Measurements from ENCODE around the gene INPP5F. TPM values are rescaled to one million over a fixed set of nuclear protein-coding genes. Genes with fewer than 3 reads are reported as not detected.

Gene INPP5F
- total and polyA plus RNA-seq, 2 of the 13 experiments (the other 11 are each of a cell fraction or from before 2014, with no cell fraction given), result 12.5 to 15.7 TPM

- TF ChIP-seq, protein P1, sequence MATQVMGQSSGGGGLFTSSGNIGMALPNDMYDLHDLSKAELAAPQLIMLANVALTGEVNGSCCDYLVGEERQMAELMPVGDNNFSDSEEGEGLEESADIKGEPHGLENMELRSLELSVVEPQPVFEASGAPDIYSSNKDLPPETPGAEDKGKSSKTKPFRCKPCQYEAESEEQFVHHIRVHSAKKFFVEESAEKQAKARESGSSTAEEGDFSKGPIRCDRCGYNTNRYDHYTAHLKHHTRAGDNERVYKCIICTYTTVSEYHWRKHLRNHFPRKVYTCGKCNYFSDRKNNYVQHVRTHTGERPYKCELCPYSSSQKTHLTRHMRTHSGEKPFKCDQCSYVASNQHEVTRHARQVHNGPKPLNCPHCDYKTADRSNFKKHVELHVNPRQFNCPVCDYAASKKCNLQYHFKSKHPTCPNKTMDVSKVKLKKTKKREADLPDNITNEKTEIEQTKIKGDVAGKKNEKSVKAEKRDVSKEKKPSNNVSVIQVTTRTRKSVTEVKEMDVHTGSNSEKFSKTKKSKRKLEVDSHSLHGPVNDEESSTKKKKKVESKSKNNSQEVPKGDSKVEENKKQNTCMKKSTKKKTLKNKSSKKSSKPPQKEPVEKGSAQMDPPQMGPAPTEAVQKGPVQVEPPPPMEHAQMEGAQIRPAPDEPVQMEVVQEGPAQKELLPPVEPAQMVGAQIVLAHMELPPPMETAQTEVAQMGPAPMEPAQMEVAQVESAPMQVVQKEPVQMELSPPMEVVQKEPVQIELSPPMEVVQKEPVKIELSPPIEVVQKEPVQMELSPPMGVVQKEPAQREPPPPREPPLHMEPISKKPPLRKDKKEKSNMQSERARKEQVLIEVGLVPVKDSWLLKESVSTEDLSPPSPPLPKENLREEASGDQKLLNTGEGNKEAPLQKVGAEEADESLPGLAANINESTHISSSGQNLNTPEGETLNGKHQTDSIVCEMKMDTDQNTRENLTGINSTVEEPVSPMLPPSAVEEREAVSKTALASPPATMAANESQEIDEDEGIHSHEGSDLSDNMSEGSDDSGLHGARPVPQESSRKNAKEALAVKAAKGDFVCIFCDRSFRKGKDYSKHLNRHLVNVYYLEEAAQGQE (IDR thresholded peaks at IDR 0.05; ENCODE audit: borderline replicate concordance in 1 of 2, low read depth in 1 of 2, low read length in 2 of 2), result no peak
- 0 out of 2 replicates have a peak, but pooled peaks have one; percentile 17 for TF ChIP-seq YEATS2 (CRISPR knock-in tag; IDR thresholded peaks at IDR 0.05; ENCODE audit: borderline replicate concordance)
- TF ChIP-seq, protein P2, sequence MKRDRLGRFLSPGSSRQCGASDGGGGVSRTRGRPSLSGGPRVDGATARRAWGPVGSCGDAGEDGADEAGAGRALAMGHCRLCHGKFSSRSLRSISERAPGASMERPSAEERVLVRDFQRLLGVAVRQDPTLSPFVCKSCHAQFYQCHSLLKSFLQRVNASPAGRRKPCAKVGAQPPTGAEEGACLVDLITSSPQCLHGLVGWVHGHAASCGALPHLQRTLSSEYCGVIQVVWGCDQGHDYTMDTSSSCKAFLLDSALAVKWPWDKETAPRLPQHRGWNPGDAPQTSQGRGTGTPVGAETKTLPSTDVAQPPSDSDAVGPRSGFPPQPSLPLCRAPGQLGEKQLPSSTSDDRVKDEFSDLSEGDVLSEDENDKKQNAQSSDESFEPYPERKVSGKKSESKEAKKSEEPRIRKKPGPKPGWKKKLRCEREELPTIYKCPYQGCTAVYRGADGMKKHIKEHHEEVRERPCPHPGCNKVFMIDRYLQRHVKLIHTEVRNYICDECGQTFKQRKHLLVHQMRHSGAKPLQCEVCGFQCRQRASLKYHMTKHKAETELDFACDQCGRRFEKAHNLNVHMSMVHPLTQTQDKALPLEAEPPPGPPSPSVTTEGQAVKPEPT (CRISPR knock-in tag; IDR thresholded peaks at IDR 0.05; ENCODE audit: low read depth), result no peak
- 0 out of 2 replicates have a peak, but pooled peaks have one; percentile 17 for TF ChIP-seq RFXANK (CRISPR knock-in tag; IDR thresholded peaks at IDR 0.05)
- TF ChIP-seq SP4 (CRISPR knock-in tag; IDR thresholded peaks at IDR 0.05), result no peak
- no peak for TF ChIP-seq ZNF251 (CRISPR knock-in tag; IDR thresholded peaks at IDR 0.05)
- no peak for TF ChIP-seq ETS1 (CRISPR knock-in tag; IDR thresholded peaks at IDR 0.05)
- TF ChIP-seq NR1H2 (CRISPR knock-in tag; IDR thresholded peaks at IDR 0.05; ENCODE audit: borderline replicate concordance, low read depth), result no peak
- TF ChIP-seq SCMH1 (CRISPR knock-in tag; IDR thresholded peaks at IDR 0.05; ENCODE audit: borderline replicate concordance), result no peak
- 0 out of 2 replicates have a peak, but pooled peaks have one; percentile 12 for TF ChIP-seq PITX1 (CRISPR knock-in tag; IDR thresholded peaks at IDR 0.05)
- peak; percentile 51 for TF ChIP-seq MYPOP (CRISPR knock-in tag; IDR thresholded peaks at IDR 0.05)
- no peak for TF ChIP-seq ZNF335 (CRISPR knock-in tag; IDR thresholded peaks at IDR 0.05)
- TF ChIP-seq, protein P3, sequence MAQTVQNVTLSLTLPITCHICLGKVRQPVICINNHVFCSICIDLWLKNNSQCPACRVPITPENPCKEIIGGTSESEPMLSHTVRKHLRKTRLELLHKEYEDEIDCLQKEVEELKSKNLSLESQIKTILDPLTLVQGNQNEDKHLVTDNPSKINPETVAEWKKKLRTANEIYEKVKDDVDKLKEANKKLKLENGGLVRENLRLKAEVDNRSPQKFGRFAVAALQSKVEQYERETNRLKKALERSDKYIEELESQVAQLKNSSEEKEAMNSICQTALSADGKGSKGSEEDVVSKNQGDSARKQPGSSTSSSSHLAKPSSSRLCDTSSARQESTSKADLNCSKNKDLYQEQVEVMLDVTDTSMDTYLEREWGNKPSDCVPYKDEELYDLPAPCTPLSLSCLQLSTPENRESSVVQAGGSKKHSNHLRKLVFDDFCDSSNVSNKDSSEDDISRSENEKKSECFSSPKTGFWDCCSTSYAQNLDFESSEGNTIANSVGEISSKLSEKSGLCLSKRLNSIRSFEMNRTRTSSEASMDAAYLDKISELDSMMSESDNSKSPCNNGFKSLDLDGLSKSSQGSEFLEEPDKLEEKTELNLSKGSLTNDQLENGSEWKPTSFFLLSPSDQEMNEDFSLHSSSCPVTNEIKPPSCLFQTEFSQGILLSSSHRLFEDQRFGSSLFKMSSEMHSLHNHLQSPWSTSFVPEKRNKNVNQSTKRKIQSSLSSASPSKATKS (CRISPR knock-in tag; IDR thresholded peaks at IDR 0.05), result no peak
- peak; percentile 72; the same call in 1 of the 2 replicates for TF ChIP-seq ZBTB7B (CRISPR knock-in tag; IDR thresholded peaks at IDR 0.05)
- no peak for TF ChIP-seq ZFP36L2 (CRISPR knock-in tag; IDR thresholded peaks at IDR 0.05)
- TF ChIP-seq ZNF777 (CRISPR knock-in tag; IDR thresholded peaks at IDR 0.05), result 0 out of 2 replicates have a peak, but pooled peaks have one; percentile 14
- TF ChIP-seq FOXA3 (CRISPR knock-in tag; IDR thresholded peaks at IDR 0.05), result peak; percentile 33
- no peak for TF ChIP-seq KLF6 (CRISPR knock-in tag; IDR thresholded peaks at IDR 0.05)
- TF ChIP-seq SRSF4 (IDR thresholded peaks at IDR 0.05; ENCODE audit: low read depth, low read length, poor library complexity, severe bottlenecking), result no peak
Measured at GRCh38 chr10:119686465-119687191, 39.2 kb upstream of the INPP5F start (continued).
